ENCODE measurements around the gene SMARCA4. TPM values are rescaled to one million over a fixed set of nuclear protein-coding genes. Genes with fewer than 3 reads are reported as not detected.

The SMARCA4 gene
- total RNA-seq, 1 donor from 2014 or later: 177 TPM

DNA sequence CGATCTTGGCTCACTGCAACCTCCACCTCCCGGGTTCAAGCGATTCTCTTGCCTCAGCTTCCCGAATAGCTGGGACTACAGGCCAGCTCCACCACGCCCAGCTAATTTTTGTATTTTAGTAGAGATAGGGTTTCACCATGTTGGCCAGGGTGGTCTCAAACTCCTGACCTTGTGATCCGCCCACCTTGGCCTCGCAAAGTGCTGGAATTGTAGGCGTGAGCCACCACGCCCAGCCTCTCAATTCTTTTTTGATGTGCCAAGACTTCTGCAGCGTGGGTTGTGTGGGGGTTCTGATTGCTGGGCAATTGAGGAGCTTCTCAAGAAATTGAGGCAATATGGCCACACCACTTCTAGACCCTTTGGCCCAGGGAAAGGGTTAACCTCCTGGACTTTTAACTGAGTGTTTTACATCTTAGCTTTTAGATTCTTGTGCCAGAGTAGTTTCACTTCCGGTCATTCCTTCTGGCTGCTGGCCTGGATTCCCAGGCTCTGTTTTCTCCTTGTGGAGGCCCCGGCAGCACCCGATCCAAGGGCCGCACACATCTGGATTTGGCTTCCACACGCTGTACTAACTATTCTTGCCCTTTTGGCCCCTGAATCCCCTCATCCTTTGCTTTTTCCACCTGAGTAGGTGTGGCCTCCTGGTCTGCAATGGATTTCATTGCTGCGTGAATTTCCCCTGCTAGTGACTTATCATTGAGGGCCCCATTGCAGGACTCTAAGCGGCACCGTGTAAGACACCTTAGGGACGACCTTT lies 14.7 kb downstream of the SMARCA4 start:
- Mint-ChIP-seq H3K9me3 (no peaks in the 10 kb centered on the region), H3K4me3 (no peak overlapping the region), H3K4me1 (ENCODE audit: low read depth) (peaks cover 33% of the 10 kb centered on the region), H3K36me3 (ENCODE audit: low read depth) (peaks cover 4% of the 10 kb centered on the region), H3K27ac (no peak overlapping the region), H3K27me3 (ENCODE audit: insufficient read depth) (no peaks in the 10 kb centered on the region)
- no peak for DNase-seq (ENCODE audit: low spot score)
- intact Hi-C loops (cut with micrococcal nuclease): no loop called here

DNA sequence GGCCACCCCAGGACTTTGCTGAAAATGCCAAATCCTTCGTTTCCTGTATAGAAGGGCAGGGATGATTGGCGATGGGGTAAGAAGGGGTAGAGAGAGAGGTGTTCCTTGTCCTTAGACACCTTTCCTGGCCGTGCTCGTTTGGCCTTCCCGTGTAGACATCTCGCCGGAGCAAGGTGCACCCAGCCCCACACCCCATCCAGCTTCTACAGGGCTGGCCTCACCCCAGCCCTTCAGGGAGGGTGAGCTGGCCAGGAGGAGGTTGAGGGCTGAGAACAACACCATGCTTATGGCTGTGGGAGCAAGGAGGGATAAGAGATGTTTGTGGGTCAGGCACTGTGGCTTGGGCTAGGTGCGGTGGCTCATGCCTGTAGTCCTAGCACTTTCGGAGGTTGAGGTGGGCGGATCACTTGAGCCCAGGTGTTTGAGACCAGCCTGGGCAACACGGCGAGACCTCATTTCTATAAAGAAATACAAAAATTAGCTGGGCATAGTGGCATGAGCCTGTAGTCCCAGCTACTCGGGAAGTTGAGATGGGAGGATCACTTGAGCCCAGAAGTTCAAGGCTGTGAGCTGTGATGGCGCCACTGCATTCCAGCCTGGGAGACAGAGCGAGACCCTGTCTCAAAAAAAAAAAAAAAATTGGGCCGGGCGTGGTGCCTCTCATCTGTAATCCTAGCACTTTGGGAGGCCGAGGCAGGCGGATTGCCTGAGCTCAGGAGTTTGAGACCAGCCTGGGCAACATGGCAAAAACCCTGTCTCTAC lies 15.5 kb downstream of the SMARCA4 start:
- Mint-ChIP-seq H3K9me3 (no peaks in the 10 kb centered on the region), H3K36me3 (ENCODE audit: low read depth) (peaks cover 4% of the 10 kb centered on the region), H3K4me1 (ENCODE audit: low read depth) (peaks cover 25% of the 10 kb centered on the region), H3K27me3 (ENCODE audit: insufficient read depth) (no peaks in the 10 kb centered on the region), H3K4me3 (no peak overlapping the region), H3K27ac (no peak overlapping the region)
- DNase-seq (ENCODE audit: low spot score): no peak
- intact Hi-C loops (cut with micrococcal nuclease): no loop called here

DNA sequence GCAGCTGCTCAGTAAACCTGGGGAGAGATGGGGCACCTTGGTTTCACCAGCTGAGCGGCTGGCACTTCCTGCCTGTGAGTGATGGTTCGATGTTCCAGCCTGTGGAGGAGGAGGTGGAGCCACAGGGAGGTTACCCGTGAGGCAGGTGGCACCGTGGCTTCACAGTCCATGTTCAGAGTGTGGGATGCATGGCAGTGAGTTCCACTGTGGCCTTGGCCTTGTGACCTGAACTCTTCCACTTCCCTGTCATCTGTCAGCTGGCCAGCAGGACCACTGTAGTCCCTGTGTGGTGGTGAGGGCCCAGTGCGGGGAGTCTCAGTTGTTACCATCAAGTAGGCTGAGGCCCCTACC lies 16.9 kb downstream of the SMARCA4 start:
- Mint-ChIP-seq H3K27ac (no peak overlapping the region), H3K27me3 (ENCODE audit: insufficient read depth) (no peaks in the 10 kb centered on the region), H3K36me3 (ENCODE audit: low read depth) (peaks cover 4% of the 10 kb centered on the region), H3K9me3 (no peaks in the 10 kb centered on the region), H3K4me1 (ENCODE audit: low read depth) (peaks cover 23% of the 10 kb centered on the region), H3K4me3 (no peak overlapping the region)
- no peak for DNase-seq (ENCODE audit: low spot score)
- intact Hi-C loops (cut with micrococcal nuclease): no loop called here

GRCh38 chr19:10979951-10980381 lies 19.1 kb downstream of the SMARCA4 start:
- no peaks in the 10 kb centered on the region for H3K9me3 Mint-ChIP-seq
- intact Hi-C loops (cut with micrococcal nuclease): loop anchor here (5.0 kb wide), 1 partner anchor 38 kb away; no protein-coding TSS in a partner anchor
- no peaks in the 10 kb centered on the region for H3K27me3 Mint-ChIP-seq (ENCODE audit: insufficient read depth)
- peaks cover 19% of the 10 kb centered on the region for H3K4me1 Mint-ChIP-seq (ENCODE audit: low read depth)
- no peak overlapping the region for H3K4me3 Mint-ChIP-seq
- H3K27ac Mint-ChIP-seq: no peak overlapping the region
- DNase-seq (ENCODE audit: low spot score): no peak
- peaks cover 3% of the 10 kb centered on the region for H3K36me3 Mint-ChIP-seq (ENCODE audit: low read depth)

- Mint-ChIP-seq H3K36me3 (ENCODE audit: low read depth) (peaks cover 3% of the 10 kb centered on the region), H3K27me3 (ENCODE audit: insufficient read depth) (no peaks in the 10 kb centered on the region), H3K4me3 (no peak overlapping the region), H3K9me3 (no peaks in the 10 kb centered on the region), H3K27ac (no peak overlapping the region), H3K4me1 (ENCODE audit: low read depth) (peaks cover 12% of the 10 kb centered on the region)
- DNase-seq (ENCODE audit: low spot score): no peak
- intact Hi-C loops (cut with micrococcal nuclease): loop anchor here (5.0 kb wide), 1 partner anchor 39 kb away; no protein-coding TSS in a partner anchor
These were observed 20.5 kb downstream of the SMARCA4 start for GRCh38 chr19:10981252-10981895.

DNA sequence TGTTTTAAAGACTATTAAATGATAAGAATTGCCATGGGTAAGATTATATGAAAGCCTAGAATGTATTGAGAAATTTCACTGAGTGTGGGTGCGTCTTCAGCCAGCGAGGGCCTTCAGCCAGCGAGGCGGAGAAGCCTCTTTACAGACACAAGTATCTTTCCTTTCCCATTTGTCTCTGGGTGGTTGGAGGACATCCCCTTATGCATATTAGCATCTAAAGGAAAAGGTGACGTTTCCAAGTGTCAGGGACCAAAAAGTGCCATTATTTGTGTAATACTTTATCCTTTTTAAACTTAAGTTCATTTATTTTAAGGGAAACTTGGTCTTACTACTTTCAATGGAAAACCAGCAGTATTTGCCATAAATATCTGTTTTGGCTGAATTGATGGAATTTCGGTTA lies 22.2 kb downstream of the SMARCA4 start:
- Mint-ChIP-seq H3K4me3 (no peak overlapping the region), H3K9me3 (no peaks in the 10 kb centered on the region), H3K36me3 (ENCODE audit: low read depth) (peaks cover 10% of the 10 kb centered on the region), H3K27me3 (ENCODE audit: insufficient read depth) (no peaks in the 10 kb centered on the region), H3K4me1 (ENCODE audit: low read depth) (peaks cover 6% of the 10 kb centered on the region), H3K27ac (no peak overlapping the region)
- no peak for DNase-seq (ENCODE audit: low spot score)
- intact Hi-C loops (cut with micrococcal nuclease): loop anchor here (5.0 kb wide), 1 partner anchor 41 kb away; no protein-coding TSS in a partner anchor

DNA sequence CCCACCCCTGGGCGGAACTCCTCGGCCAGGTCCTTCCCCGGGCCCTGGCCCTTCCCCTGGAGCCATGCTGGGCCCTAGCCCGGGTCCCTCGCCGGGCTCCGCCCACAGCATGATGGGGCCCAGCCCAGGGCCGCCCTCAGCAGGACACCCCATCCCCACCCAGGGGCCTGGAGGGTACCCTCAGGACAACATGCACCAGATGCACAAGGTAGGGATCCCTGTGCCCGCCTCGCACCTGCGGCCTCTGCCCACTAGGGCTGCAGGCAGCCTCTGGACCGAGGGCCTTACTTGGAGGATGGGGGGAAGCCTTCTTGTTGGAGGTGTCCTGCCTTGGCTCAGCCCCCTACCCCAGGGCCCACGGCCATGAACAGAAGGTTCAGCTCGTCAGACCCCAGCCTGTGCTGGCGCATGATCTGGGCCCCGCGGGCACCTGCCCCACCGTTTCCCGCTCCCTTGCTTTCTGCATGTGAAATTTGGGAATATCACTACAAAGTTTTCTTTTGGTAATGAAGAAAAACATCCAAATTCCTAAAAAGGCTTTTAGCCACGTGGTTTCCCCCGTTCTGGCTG lies 23.4 kb downstream of the SMARCA4 start:
- peaks cover 5% of the 10 kb centered on the region for H3K4me1 Mint-ChIP-seq (ENCODE audit: low read depth)
- H3K36me3 Mint-ChIP-seq (ENCODE audit: low read depth): peaks cover 13% of the 10 kb centered on the region
- no peak for DNase-seq (ENCODE audit: low spot score)
- H3K27ac Mint-ChIP-seq: no peak overlapping the region
- H3K27me3 Mint-ChIP-seq (ENCODE audit: insufficient read depth): no peaks in the 10 kb centered on the region
- H3K9me3 Mint-ChIP-seq: no peaks in the 10 kb centered on the region
- H3K4me3 Mint-ChIP-seq: no peak overlapping the region
- intact Hi-C loops (cut with micrococcal nuclease): loop anchor here (5.0 kb wide), 1 partner anchor 42 kb away; no protein-coding TSS in a partner anchor

DNA sequence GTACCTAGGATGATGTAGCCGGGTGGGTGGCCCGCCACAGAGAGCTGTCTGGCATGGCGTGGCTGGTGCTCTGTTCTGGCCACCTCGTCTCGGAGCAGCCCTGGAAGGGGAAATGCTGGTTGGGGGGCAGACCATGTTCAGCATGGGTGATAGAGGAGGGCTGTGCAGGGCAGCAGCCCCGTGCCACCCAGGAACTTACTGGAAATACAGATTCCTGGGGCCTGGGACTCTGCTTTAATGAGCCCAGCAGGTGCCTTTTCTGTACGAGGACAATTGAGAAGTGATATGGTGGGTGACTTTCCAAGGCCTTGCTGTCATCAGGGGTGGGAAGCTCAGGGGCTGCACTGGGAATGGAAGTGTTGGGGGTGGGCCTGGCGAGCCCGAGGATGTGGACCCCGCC lies 24.7 kb downstream of the SMARCA4 start:
- Mint-ChIP-seq H3K27me3 (ENCODE audit: insufficient read depth) (no peaks in the 10 kb centered on the region), H3K36me3 (ENCODE audit: low read depth) (peaks cover 15% of the 10 kb centered on the region), H3K9me3 (no peaks in the 10 kb centered on the region), H3K4me3 (no peak overlapping the region), H3K27ac (peak overlapping the region; percentile 43), H3K4me1 (ENCODE audit: low read depth) (no peaks in the 10 kb centered on the region)
- no peak for DNase-seq (ENCODE audit: low spot score)
- intact Hi-C loops (cut with micrococcal nuclease): no loop called here

DNA sequence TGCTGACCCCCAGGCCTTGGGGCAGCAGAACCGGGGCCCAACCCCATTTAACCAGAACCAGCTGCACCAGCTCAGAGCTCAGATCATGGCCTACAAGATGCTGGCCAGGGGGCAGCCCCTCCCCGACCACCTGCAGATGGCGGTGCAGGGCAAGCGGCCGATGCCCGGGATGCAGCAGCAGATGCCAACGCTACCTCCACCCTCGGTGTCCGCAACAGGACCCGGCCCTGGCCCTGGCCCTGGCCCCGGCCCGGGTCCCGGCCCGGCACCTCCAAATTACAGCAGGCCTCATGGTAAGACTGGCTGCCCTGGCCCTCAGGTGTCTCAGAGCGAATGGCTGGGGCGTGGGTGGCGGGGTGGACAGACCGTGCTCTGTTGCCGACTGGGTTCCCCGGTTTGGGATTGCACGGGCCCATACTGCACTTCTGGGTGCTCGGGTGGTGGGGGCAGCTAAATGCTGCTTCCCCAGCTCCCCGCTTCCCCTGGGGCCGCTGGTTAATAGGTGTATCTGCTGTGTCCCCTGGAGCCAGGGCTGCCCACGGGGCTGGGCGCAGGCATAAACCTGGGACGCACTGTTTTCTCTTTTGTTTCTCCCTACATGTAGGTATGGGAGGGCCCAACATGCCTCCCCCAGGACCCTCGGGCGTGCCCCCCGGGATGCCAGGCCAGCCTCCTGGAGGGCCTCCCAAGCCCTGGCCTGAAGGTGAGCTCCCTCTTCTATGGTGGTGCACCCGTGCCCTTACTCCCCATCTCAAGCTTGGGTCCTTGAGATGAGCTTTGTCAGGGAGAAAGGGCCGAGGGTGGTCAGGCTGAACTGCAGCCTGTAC lies 25.7 kb downstream of the SMARCA4 start:
- no peak overlapping the region for H3K4me3 Mint-ChIP-seq
- H3K36me3 Mint-ChIP-seq (ENCODE audit: low read depth): peaks cover 18% of the 10 kb centered on the region
- H3K27me3 Mint-ChIP-seq (ENCODE audit: insufficient read depth): no peaks in the 10 kb centered on the region
- no peaks in the 10 kb centered on the region for H3K9me3 Mint-ChIP-seq
- intact Hi-C loops (cut with micrococcal nuclease): no loop called here
- peaks cover 4% of the 10 kb centered on the region for H3K4me1 Mint-ChIP-seq (ENCODE audit: low read depth)
- no peak overlapping the region for H3K27ac Mint-ChIP-seq
- no peak for DNase-seq (ENCODE audit: low spot score)

GRCh38 chr19:10987571-10988297 lies 26.9 kb downstream of the SMARCA4 start:
- no peak for DNase-seq (ENCODE audit: low spot score)
- intact Hi-C loops (cut with micrococcal nuclease): no loop called here
- H3K4me3 Mint-ChIP-seq: no peak overlapping the region
- H3K4me1 Mint-ChIP-seq (ENCODE audit: low read depth): peaks cover 7% of the 10 kb centered on the region
- no peaks in the 10 kb centered on the region for H3K9me3 Mint-ChIP-seq
- H3K27me3 Mint-ChIP-seq (ENCODE audit: insufficient read depth): no peaks in the 10 kb centered on the region
- peaks cover 19% of the 10 kb centered on the region for H3K36me3 Mint-ChIP-seq (ENCODE audit: low read depth)
- H3K27ac Mint-ChIP-seq: no peak overlapping the region

GRCh38 chr19:10988380-10988779 lies 27.6 kb downstream of the SMARCA4 start:
- H3K4me3 Mint-ChIP-seq: no peak overlapping the region
- H3K9me3 Mint-ChIP-seq: no peaks in the 10 kb centered on the region
- H3K36me3 Mint-ChIP-seq (ENCODE audit: low read depth): peaks cover 19% of the 10 kb centered on the region
- peaks cover 7% of the 10 kb centered on the region for H3K4me1 Mint-ChIP-seq (ENCODE audit: low read depth)
- no peaks in the 10 kb centered on the region for H3K27me3 Mint-ChIP-seq (ENCODE audit: insufficient read depth)
- no peak for DNase-seq (ENCODE audit: low spot score)
- H3K27ac Mint-ChIP-seq: no peak overlapping the region
- intact Hi-C loops (cut with micrococcal nuclease): no loop called here

DNA sequence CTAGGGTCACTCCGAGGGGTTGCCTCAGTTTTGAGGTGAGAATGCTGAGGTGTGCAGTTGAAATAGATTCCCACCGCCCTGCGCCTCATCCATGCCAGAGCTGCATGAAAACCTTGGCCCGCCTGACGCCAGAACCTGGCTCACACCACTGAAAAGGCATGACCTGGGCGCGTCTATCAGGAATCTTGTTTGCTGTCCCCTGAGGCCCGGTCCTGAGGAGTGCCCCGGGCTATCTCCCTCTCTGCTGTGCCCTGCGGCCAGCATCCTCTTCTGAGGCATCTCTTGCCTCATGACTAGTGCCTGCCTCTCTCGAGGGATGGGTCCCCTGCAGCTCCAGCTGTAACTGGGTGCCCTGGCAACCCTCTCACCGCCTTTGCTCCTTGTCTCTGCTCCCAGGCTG lies 28.1 kb downstream of the SMARCA4 start:
- intact Hi-C loops (cut with micrococcal nuclease): no loop called here
- no peaks in the 10 kb centered on the region for H3K27me3 Mint-ChIP-seq (ENCODE audit: insufficient read depth)
- H3K4me1 Mint-ChIP-seq (ENCODE audit: low read depth): peaks cover 7% of the 10 kb centered on the region
- DNase-seq (ENCODE audit: low spot score): no peak
- H3K36me3 Mint-ChIP-seq (ENCODE audit: low read depth): peaks cover 19% of the 10 kb centered on the region
- H3K27ac Mint-ChIP-seq: no peak overlapping the region
- H3K4me3 Mint-ChIP-seq: no peak overlapping the region
- H3K9me3 Mint-ChIP-seq: no peaks in the 10 kb centered on the region
